ENCODE data around the gene MPPED1.

GRCh38 chr22:43488031-43488866, 76.4 kb downstream of the MPPED1 start:
- TF ChIP-seq CTCF (IDR thresholded peaks at IDR 0.05; ENCODE audit: low read depth, low read length, missing input control) (no peak), NR2F2 (IDR thresholded peaks at IDR 0.05) (no peak), HNF4G (IDR thresholded peaks at IDR 0.05) (no peak)

All from liver (tissue), 3 donors.